DOHH2 (cell line): ENCODE data around the gene VGLL1.

Experiments
- H3F3A ChIP-seq: fragments of 200-600 bp; sonication (generic), shearing (Covaris generic); 2 replicates; pipeline ENCODE4 v1.6.0; 2016; ENCODE audit warnings: antibody characterized with exemption, mild to moderate bottlenecking; ENCODE audit not compliant: control insufficient read depth, insufficient read depth
- H3K27ac ChIP-seq: fragments of 200-600 bp; sonication (generic); 2 replicates; pipeline ENCODE4 v1.5.1; 2014; ENCODE audit warnings: low read depth, mild to moderate bottlenecking, low read length, moderate library complexity
- H3K27me3 ChIP-seq: fragments of 200-600 bp; sonication (generic); 2 replicates; pipeline ENCODE4 v1.6.1; 2014; ENCODE audit warnings: mild to moderate bottlenecking, low read length, mixed read lengths; ENCODE audit not compliant: control insufficient read depth
- H3K36me3 ChIP-seq: fragments of 200-600 bp; sonication (generic); 2 replicates; pipeline ENCODE4 v1.6.1; 2014; ENCODE audit warnings: mild to moderate bottlenecking, low read length, moderate library complexity, mixed read lengths; ENCODE audit not compliant: control insufficient read depth
- H3K4me1 ChIP-seq: fragments of 200-600 bp; sonication (generic); 2 replicates; pipeline ENCODE4 v1.6.1; 2014; ENCODE audit warnings: mild to moderate bottlenecking, low read length, mixed read lengths; ENCODE audit not compliant: control insufficient read depth
- H3K4me2 ChIP-seq: fragments of 200-600 bp; sonication (generic); 2 replicates; pipeline ENCODE4 v1.6.0; 2014; ENCODE audit warnings: mild to moderate bottlenecking, low read length, moderate library complexity
- H3K4me3 ChIP-seq: fragments of 200-600 bp; sonication (generic); 2 replicates; pipeline ENCODE4 v1.5.1; 2014; ENCODE audit warnings: mild to moderate bottlenecking, low read length, mixed read lengths
- H3K79me2 ChIP-seq: fragments of 200-600 bp; sonication (generic); 2 replicates; pipeline ENCODE4 v1.6.1; 2014; ENCODE audit warnings: mild to moderate bottlenecking, low read length, mixed read lengths; ENCODE audit not compliant: control insufficient read depth
- H3K9me2 ChIP-seq: fragments of 200-600 bp; sonication (generic); replicated peaks from 2 replicates; pipeline ENCODE4 v1.6.1; 2014; ENCODE audit warnings: mild to moderate bottlenecking, low read length, mixed read lengths; ENCODE audit not compliant: control insufficient read depth
- H3K9me3 ChIP-seq: fragments of 200-600 bp; sonication (generic); 2 replicates; pipeline ENCODE4 v1.6.1; 2014; ENCODE audit warnings: antibody characterized with exemption, low read length, mixed read lengths; ENCODE audit not compliant: control insufficient read depth, insufficient read depth
- H4K20me1 ChIP-seq: fragments of 200-600 bp; sonication (generic); 2 replicates; pipeline ENCODE4 v1.6.0; 2014; ENCODE audit warnings: low read depth, mild to moderate bottlenecking, antibody characterized with exemption, low read length, moderate library complexity; ENCODE audit not compliant: control insufficient read depth, insufficient read depth
- CTCF ChIP-seq: fragments of 200-600 bp; sonication (generic); IDR thresholded peaks from one replicate; pipeline ENCODE4 v1.5.1; 2014; ENCODE audit warnings: antibody characterized with exemption, mild to moderate bottlenecking, low read depth, low read length; ENCODE audit not compliant: poor library complexity, severe bottlenecking
- EZH2phosphoT487 ChIP-seq: fragments of 200-600 bp; sonication (generic); IDR thresholded peaks from 2 replicates; pipeline ENCODE4 v1.6.1; 2017; ENCODE audit warnings: borderline replicate concordance, mild to moderate bottlenecking, antibody characterized with exemption, low read length, moderate library complexity, mixed read lengths

Gene VGLL1

GRCh38 chrX:136588036-136588435 is 56.0 kb downstream of the VGLL1 start:
- H3K36me3 ChIP-seq: no peaks in the 10 kb centered on the region
- H3K4me3 ChIP-seq: no peak overlapping the region
- TF ChIP-seq EZH2phosphoT487 (no peak), CTCF (no peak)
- H4K20me1 ChIP-seq: no peaks in the 10 kb centered on the region
- H3K4me2 ChIP-seq: no peak overlapping the region
- no peaks in the 10 kb centered on the region for H3K4me1 ChIP-seq
- no peaks in the 10 kb centered on the region for H3K9me2 ChIP-seq
- no peaks in the 10 kb centered on the region for H3F3A ChIP-seq
- H3K9me3 ChIP-seq: no peaks in the 10 kb centered on the region
- no peaks in the 10 kb centered on the region for H3K27me3 ChIP-seq
- no peaks in the 10 kb centered on the region for H3K79me2 ChIP-seq
- H3K27ac ChIP-seq: no peak overlapping the region

- Histone ChIP-seq H4K20me1 (no peaks in the 10 kb centered on the region), H3F3A (no peaks in the 10 kb centered on the region), H3K9me2 (no peaks in the 10 kb centered on the region), H3K36me3 (no peaks in the 10 kb centered on the region), H3K4me2 (no peak overlapping the region), H3K4me3 (no peak overlapping the region), H3K4me1 (no peaks in the 10 kb centered on the region), H3K9me3 (no peaks in the 10 kb centered on the region), H3K79me2 (no peaks in the 10 kb centered on the region), H3K27me3 (no peaks in the 10 kb centered on the region), H3K27ac (no peak overlapping the region)
- TF ChIP-seq CTCF (no peak), EZH2phosphoT487 (no peak)
These were observed 58.0 kb downstream of the VGLL1 start for GRCh38 chrX:136589966-136590365.

GRCh38 chrX:136597356-136597755 is 65.3 kb downstream of the VGLL1 start:
- TF ChIP-seq EZH2phosphoT487: no peak
- no peak for TF ChIP-seq CTCF
- Histone ChIP-seq H3K36me3 (no peaks in the 10 kb centered on the region), H3K9me2 (no peaks in the 10 kb centered on the region), H4K20me1 (no peaks in the 10 kb centered on the region), H3K27me3 (no peaks in the 10 kb centered on the region), H3K79me2 (no peaks in the 10 kb centered on the region), H3F3A (no peaks in the 10 kb centered on the region), H3K9me3 (no peaks in the 10 kb centered on the region), H3K4me1 (no peaks in the 10 kb centered on the region), H3K27ac (no peak overlapping the region), H3K4me3 (no peak overlapping the region), H3K4me2 (no peak overlapping the region)

- no peak overlapping the region for H3K4me2 ChIP-seq
- H3K36me3 ChIP-seq: no peaks in the 10 kb centered on the region
- no peaks in the 10 kb centered on the region for H3K9me2 ChIP-seq
- H3F3A ChIP-seq: no peaks in the 10 kb centered on the region
- no peak overlapping the region for H3K27ac ChIP-seq
- H3K4me1 ChIP-seq: no peaks in the 10 kb centered on the region
- H3K27me3 ChIP-seq: no peaks in the 10 kb centered on the region
- no peaks in the 10 kb centered on the region for H3K9me3 ChIP-seq
- TF ChIP-seq CTCF (no peak), EZH2phosphoT487 (no peak)
- no peak overlapping the region for H3K4me3 ChIP-seq
- no peaks in the 10 kb centered on the region for H3K79me2 ChIP-seq
- H4K20me1 ChIP-seq: no peaks in the 10 kb centered on the region
These were observed 65.9 kb downstream of the VGLL1 start for GRCh38 chrX:136597954-136598353.
